AG09309 (cell line): ENCODE data around the gene MAML2.

Experiments
- DNase-seq: peaks from one replicate; pipeline ENCODE4 v3.0.0-alpha.2; 2010; ENCODE audit warnings: low read depth
- H3K4me3 ChIP-seq: 2 replicates; pipeline ENCODE4 v1.5.1; 2011; ENCODE audit warnings: mild to moderate bottlenecking, low read depth, low read length, moderate library complexity; ENCODE audit not compliant: control insufficient read depth
- TF ChIP-seq, protein P1 (sequence below): IDR thresholded peaks from 2 replicates; pipeline ENCODE4 v1.5.1; 2011; ENCODE audit warnings: mild to moderate bottlenecking, low read depth, low read length, inconsistent platforms; ENCODE audit not compliant: insufficient read depth, control insufficient read depth; ENCODE audit errors: missing control alignments

MAML2 gene

GRCh38 chr11:96324912-96325311, 18.1 kb downstream of the MAML2 start:
- TF ChIP-seq, protein P1, sequence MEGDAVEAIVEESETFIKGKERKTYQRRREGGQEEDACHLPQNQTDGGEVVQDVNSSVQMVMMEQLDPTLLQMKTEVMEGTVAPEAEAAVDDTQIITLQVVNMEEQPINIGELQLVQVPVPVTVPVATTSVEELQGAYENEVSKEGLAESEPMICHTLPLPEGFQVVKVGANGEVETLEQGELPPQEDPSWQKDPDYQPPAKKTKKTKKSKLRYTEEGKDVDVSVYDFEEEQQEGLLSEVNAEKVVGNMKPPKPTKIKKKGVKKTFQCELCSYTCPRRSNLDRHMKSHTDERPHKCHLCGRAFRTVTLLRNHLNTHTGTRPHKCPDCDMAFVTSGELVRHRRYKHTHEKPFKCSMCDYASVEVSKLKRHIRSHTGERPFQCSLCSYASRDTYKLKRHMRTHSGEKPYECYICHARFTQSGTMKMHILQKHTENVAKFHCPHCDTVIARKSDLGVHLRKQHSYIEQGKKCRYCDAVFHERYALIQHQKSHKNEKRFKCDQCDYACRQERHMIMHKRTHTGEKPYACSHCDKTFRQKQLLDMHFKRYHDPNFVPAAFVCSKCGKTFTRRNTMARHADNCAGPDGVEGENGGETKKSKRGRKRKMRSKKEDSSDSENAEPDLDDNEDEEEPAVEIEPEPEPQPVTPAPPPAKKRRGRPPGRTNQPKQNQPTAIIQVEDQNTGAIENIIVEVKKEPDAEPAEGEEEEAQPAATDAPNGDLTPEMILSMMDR = no peak
- DNase-seq = no peak
- H3K4me3 ChIP-seq = no peak overlapping the region

GRCh38 chr11:96323642-96323985, 19.4 kb downstream of the MAML2 start:
- no peak for DNase-seq
- TF ChIP-seq, protein P1 = no peak
- no peak overlapping the region for H3K4me3 ChIP-seq

- H3K4me3 ChIP-seq = no peak overlapping the region
- DNase-seq = no peak
- TF ChIP-seq, protein P1 = no peak
These were observed 20.0 kb downstream of the MAML2 start for GRCh38 chr11:96322775-96323641.

- H3K4me3 ChIP-seq = no peak overlapping the region
- DNase-seq = no peak
- TF ChIP-seq, protein P1 = no peak
These were observed 21.9 kb downstream of the MAML2 start for GRCh38 chr11:96321091-96321490.

- TF ChIP-seq, protein P1 = no peak
- no peak for DNase-seq
- no peak overlapping the region for H3K4me3 ChIP-seq
These were observed 22.9 kb downstream of the MAML2 start for GRCh38 chr11:96319898-96320656.

- no peak overlapping the region for H3K4me3 ChIP-seq
- TF ChIP-seq, protein P1 = no peak
- DNase-seq = no peak
These were observed 24.1 kb downstream of the MAML2 start for GRCh38 chr11:96318850-96319249.
